GM10266 (cell line): ENCODE results near the gene EXOC2.

ENCODE experiments used
- DNase-seq: peaks from one replicate; pipeline ENCODE4 v3.0.0; 2012; ENCODE audit errors: extremely low spot score
- TF ChIP-seq, protein P1 (sequence below): IDR thresholded peaks from 2 replicates; pipeline ENCODE4 v1.5.1; 2012; ENCODE audit warnings: mild to moderate bottlenecking, low read depth; ENCODE audit not compliant: control insufficient read depth, insufficient read depth; ENCODE audit errors: missing control alignments

Gene EXOC2

GRCh38 chr6:455835-456234 lies 237.1 kb downstream of the EXOC2 start:
- TF ChIP-seq, protein P1, sequence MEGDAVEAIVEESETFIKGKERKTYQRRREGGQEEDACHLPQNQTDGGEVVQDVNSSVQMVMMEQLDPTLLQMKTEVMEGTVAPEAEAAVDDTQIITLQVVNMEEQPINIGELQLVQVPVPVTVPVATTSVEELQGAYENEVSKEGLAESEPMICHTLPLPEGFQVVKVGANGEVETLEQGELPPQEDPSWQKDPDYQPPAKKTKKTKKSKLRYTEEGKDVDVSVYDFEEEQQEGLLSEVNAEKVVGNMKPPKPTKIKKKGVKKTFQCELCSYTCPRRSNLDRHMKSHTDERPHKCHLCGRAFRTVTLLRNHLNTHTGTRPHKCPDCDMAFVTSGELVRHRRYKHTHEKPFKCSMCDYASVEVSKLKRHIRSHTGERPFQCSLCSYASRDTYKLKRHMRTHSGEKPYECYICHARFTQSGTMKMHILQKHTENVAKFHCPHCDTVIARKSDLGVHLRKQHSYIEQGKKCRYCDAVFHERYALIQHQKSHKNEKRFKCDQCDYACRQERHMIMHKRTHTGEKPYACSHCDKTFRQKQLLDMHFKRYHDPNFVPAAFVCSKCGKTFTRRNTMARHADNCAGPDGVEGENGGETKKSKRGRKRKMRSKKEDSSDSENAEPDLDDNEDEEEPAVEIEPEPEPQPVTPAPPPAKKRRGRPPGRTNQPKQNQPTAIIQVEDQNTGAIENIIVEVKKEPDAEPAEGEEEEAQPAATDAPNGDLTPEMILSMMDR: no peak
- no peak for DNase-seq

GRCh38 chr6:455006-455585 lies 237.8 kb downstream of the EXOC2 start:
- TF ChIP-seq, protein P1: no peak
- DNase-seq: no peak

- DNase-seq: no peak
- TF ChIP-seq, protein P1: no peak
Measured at GRCh38 chr6:454148-454991, 238.6 kb downstream of the EXOC2 start.

- TF ChIP-seq, protein P1: no peak
- DNase-seq: no peak
Measured at GRCh38 chr6:453152-453551, 239.8 kb downstream of the EXOC2 start.

- TF ChIP-seq, protein P1: no peak
- no peak for DNase-seq
Measured at GRCh38 chr6:452301-453067, 240.5 kb downstream of the EXOC2 start.

GRCh38 chr6:451847-452246 lies 241.1 kb downstream of the EXOC2 start:
- DNase-seq: no peak

More at GRCh38 chr6:451847-452246, 241.1 kb downstream of the EXOC2 start:
- TF ChIP-seq, protein P1: no peak
